NCI-H524 treated with DMSO at 0.1 percent for 48 hours (cell line): ENCODE results near the gene ZNF474.
A peak's percentile ranks its signal among the peaks of the same experiment; 100 is the strongest.

Source experiments
- DNase-seq: peaks from one replicate; lab custom pipeline; 2025; lab: John Stamatoyannopoulos, UW

ZNF474 gene

GRCh38 chr5:122118356-122118948 lies 10.9 kb upstream of the ZNF474 start:
- DNase-seq = no peak

DNA sequence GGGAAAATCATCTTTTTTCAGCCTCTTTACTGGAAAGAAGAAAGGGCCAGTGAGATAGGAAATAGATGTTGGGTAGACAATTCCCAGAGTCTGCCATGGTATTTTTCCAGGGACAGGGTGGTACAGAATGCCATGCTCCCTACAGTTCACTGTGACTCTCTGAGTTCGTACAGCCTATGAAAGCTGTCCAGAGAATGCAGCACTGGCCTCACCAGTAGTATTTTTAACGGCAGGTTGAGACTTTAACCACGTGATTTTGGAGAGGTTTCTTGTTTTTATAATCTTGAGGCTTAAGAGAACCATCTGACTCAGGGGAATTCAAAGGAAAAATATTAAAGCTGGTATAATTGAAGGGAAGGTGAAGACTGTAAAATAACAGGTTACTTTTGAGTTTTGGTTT lies 10.1 kb upstream of the ZNF474 start:
- peak; percentile 34 for DNase-seq

DNA sequence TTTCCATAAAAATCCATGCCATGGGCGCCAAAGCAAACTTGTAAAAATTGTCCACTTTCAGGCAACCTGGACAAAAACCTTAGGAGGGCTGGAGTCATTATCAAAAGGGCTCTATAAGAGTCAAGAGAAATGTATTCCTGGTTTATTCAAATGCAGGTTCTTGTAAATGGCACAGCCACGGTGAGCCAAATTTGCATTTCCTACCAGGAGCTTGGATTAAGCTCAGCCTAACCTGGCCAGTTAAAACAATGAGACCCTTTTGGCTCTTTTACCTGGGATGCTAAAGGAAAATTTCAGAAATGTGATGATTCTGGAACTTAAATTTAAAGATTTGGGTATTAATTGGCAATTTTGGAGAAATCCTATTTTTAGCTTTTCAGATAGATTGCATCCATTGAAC lies 8.9 kb upstream of the ZNF474 start:
- DNase-seq = no peak

GRCh38 chr5:122120957-122121356 lies 8.4 kb upstream of the ZNF474 start:
- DNase-seq = no peak

- DNase-seq = no peak
These were observed 7.6 kb upstream of the ZNF474 start for GRCh38 chr5:122121479-122122465.

GRCh38 chr5:122124766-122125165 lies 4.6 kb upstream of the ZNF474 start:
- DNase-seq = no peak

- no peak for DNase-seq
These were observed 3.1 kb upstream of the ZNF474 start for GRCh38 chr5:122126177-122126755.

GRCh38 chr5:122126756-122127321 lies 2.5 kb upstream of the ZNF474 start:
- no peak for DNase-seq

DNA sequence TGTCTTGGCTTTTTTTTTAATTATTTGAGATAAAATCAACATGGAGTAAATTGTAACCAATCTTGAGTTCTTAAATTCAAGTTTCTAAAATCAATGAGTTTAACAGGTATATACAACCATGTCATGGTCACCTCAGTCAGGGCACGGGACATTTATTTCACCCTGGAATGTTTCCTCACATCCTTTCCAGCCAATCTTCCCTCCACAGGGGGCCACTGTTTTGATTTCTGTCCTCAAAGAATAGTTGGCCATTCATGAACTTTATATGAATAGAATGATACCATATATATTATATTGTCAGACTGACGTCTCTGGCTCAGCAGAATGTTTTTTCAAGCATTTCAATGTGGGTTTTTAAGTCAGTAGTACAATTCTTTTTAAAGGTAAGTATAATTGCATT lies 806 bp downstream of the ZNF474 start:
- no peak for DNase-seq

DNA sequence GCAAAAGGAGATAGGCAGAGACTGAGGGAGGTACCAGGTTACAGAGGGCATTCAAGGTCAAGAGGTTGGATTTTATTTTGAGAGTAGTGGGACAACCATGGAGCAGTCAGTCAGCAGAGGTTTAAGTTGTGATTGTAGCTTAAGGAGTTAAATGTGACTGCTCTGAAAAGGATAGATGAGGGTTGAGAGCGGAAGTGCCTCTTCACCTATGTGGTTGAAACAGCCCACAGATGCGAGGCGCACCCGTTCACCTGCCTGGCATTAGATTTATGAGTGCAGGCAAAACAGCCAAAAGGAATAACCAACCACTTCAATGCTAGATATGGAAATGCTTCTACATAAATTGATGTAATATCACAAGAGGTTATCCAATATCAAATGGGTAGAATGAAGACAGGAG lies 8.4 kb downstream of the ZNF474 start:
- DNase-seq = no peak

- no peak for DNase-seq
These were observed 9.0 kb downstream of the ZNF474 start for GRCh38 chr5:122138356-122138755.

- no peak for DNase-seq
These were observed 11.6 kb downstream of the ZNF474 start for GRCh38 chr5:122140900-122141299.

- DNase-seq = no peak
These were observed 12.4 kb downstream of the ZNF474 start for GRCh38 chr5:122141751-122142150.

DNA sequence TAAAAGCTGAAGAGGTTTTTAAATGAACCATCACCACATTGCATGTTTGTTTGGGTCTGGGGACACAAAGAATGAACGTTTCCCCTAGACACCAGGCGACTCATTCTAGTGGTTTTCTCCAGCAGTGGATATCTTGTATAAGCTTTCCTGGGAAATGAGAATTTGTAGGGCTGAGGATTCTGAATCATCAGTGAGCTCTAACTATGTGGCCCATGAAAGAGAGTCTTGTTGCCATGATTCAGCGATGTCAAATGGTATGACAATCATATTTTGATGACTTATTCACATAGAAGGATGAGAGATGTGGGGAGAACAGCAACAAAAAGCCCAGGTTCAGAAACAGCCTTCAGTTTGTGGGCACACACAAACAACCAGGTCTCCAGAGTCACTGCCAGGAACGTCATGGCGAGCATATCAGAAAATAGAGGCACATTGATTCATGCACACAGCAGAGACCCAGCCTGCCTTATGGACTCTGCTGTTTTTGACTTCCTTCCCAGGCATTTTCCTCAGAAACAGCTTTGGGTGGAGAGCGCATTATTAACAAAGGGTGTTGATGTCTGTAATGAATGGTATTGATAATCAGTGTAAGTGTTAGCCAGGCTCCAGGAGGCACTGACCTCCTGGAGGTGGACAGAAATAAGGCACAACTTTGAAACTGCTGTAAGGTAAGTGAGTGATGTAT lies 13.3 kb downstream of the ZNF474 start:
- no peak for DNase-seq

DNA sequence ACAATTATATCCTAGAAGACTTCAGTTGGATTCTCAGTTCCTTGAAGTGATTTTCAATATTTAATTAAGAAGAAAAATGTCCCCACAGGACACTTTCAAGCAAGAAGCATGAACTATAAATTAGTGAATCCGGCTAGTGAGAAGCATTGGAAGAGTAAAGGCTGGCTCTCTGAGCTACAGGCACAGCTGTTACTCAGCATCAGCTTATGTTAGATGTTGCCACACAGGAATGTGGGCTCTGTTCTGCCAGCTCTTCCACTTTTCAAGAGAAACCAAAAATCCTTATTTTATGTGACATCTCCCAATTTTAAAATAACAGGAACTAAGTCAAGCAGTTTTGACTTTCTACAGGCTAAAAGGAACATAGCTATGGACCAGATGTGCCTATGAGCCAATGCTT lies 14.9 kb downstream of the ZNF474 start:
- no peak for DNase-seq

- no peak for DNase-seq
These were observed 16.6 kb downstream of the ZNF474 start for GRCh38 chr5:122145906-122146305.

GRCh38 chr5:122149321-122150090 lies 20.2 kb downstream of the ZNF474 start:
- DNase-seq = no peak

DNA sequence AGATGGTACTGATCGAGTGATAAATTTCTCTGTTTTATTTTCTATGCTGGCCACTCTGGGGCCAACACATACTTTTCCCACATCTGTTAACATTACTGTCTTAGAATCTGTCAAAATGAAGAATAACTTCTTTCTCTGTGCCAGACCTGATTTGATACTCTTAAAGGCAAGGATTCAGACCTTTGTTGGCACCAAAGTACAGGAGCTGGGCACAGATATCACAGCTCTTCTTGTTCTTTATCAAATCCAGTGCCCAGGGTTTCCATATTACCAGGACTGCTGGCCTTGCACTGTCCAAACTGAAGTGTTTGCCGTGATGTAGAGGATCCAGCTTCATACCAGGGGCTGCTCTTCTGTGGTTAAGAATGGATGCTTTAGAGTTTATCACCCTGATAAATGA lies 20.9 kb downstream of the ZNF474 start:
- DNase-seq = no peak

DNA sequence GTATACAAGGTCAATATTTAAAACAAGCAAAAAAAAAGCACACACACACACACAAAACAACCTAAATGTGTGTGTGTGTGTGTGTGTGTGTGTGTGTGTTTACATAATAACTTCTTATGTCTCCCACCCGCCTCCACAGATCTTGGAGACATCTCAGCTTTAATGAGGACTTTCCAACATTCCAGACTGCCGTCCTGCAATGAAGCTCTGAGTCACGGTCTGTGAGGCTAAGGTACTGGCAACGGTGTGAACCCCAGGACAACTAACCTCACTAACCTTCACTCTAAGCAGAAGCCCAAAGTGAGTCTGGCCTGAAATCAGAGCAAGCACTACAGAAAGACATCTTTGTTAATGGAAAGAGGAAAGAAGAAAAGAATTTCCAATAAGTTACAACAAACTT lies 22.3 kb downstream of the ZNF474 start:
- DNase-seq = no peak

DNA sequence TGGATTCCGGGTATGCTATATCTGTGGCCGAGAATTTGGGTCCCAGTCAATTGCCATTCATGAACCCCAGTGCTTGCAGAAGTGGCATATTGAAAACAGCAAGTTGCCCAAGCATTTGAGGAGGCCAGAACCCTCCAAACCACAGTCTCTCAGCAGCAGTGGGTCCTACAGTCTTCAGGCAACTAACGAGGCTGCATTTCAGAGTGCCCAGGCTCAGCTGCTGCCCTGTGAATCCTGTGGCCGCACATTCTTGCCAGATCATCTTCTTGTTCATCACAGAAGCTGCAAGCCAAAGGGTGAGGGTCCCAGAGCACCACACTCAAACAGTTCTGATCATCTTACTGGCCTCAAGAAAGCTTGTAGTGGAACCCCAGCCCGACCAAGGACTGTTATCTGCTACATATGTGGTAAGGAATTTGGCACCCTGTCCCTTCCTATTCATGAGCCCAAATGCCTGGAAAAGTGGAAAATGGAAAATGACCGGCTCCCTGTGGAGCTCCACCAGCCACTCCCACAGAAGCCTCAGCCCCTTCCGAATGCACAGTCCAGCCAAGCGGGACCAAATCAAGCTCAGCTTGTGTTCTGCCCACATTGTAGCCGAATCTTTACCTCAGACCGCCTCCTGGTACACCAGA lies 23.0 kb downstream of the ZNF474 start:
- no peak for DNase-seq

- DNase-seq = no peak
These were observed 23.9 kb downstream of the ZNF474 start for GRCh38 chr5:122153230-122153629.
